Measurements from ENCODE around the gene MAOA. TPM values are rescaled to one million over a fixed set of nuclear protein-coding genes. Genes with fewer than 3 reads are reported as not detected.

The MAOA gene
- 0.92 and 5.1 TPM in 2 replicates for polyA plus RNA-seq

DNA sequence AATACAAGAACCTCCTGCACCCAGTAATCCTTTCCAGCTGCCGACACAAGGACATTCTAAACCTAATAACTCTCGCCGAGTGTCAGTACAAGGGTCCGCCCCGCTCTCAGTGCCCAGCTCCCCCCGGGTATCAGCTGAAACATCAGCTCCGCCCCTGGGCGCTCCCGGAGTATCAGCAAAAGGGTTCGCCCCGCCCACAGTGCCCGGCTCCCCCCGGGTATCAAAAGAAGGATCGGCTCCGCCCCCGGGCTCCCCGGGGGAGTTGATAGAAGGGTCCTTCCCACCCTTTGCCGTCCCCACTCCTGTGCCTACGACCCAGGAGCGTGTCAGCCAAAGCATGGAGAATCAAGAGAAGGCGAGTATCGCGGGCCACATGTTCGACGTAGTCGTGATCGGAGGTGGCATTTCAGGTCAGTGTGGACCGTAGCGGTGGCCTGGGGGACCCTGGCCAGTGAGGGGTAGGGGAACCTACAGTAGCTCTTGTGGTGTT, at the start of gene MAOA:
MAOA (plus strand) TSS at position 295 of the 490 bp plus-strand sequence; CDS start at position 338, 43 bp downstream.

Other genes starting within 250 kb of the MAOA start
- gene MAOB, start 226.2 kb downstream of the MAOA start, polyA plus RNA-seq = 30.0 and 42.1 TPM in 2 replicates

Data from Purkinje cell (primary cell).